H9 (cell line): ENCODE measurements around the gene KLF16. TPM values are rescaled to one million over a fixed set of nuclear protein-coding genes. Genes with fewer than 3 reads are reported as not detected.

Experiments used
- DNase-seq: peaks from one replicate; pipeline ENCODE4 v3.0.0-alpha.2; 2017
- H2AFZ ChIP-seq: one replicate; pipeline ENCODE4 v1.6.1; 2013; ENCODE audit warnings: mild to moderate bottlenecking, low read length, control low read depth, moderate library complexity
- H2AK5ac ChIP-seq: 2 replicates; pipeline ENCODE4 v1.6.1; 2013; ENCODE audit warnings: low read length, control low read depth, mixed read lengths; ENCODE audit not compliant: insufficient read length
- H2BK120ac ChIP-seq: one replicate; pipeline ENCODE4 v1.6.1; 2013; ENCODE audit warnings: low read depth, mild to moderate bottlenecking, low read length, control low read depth, inconsistent platforms; ENCODE audit not compliant: poor library complexity, severe bottlenecking
- H2BK12ac ChIP-seq: 2 replicates; pipeline ENCODE4 v1.6.1; 2013; ENCODE audit warnings: low read length, control low read depth, mixed read lengths, low read depth; ENCODE audit not compliant: insufficient read length
- H2BK15ac ChIP-seq: 2 replicates; pipeline ENCODE4 v1.6.1; 2013; ENCODE audit warnings: low read depth, low read length, control low read depth
- H2BK20ac ChIP-seq: one replicate; pipeline ENCODE4 v1.6.1; 2013; ENCODE audit warnings: low read depth, mild to moderate bottlenecking, low read length, control low read depth, inconsistent platforms; ENCODE audit not compliant: poor library complexity, severe bottlenecking
- H2BK5ac ChIP-seq: 2 replicates; pipeline ENCODE4 v1.6.1; 2013; ENCODE audit warnings: low read length, control low read depth, mixed read lengths; ENCODE audit not compliant: insufficient read length
- H3K14ac ChIP-seq: 2 replicates; pipeline ENCODE4 v1.6.1; 2013; ENCODE audit warnings: low read length, control low read depth; ENCODE audit not compliant: insufficient read depth
- H3K18ac ChIP-seq: 2 replicates; pipeline ENCODE4 v1.6.1; 2013; ENCODE audit warnings: low read depth, mild to moderate bottlenecking, mixed read lengths, low read length, control low read depth; ENCODE audit not compliant: insufficient read length
- H3K23ac ChIP-seq: 2 replicates; pipeline ENCODE4 v1.6.1; 2013; ENCODE audit warnings: low read length, control low read depth, mixed read lengths, low read depth; ENCODE audit not compliant: insufficient read length
- H3K23me2 ChIP-seq: 2 replicates; pipeline ENCODE4 v1.6.1; 2013; ENCODE audit warnings: low read depth, mild to moderate bottlenecking, mixed read lengths, low read length, control low read depth; ENCODE audit not compliant: insufficient read length, poor library complexity, severe bottlenecking
- H3K27ac ChIP-seq: 2 replicates; pipeline ENCODE4 v1.5.1; 2013; ENCODE audit warnings: low read length, control low read depth, mixed read lengths, low read depth; ENCODE audit not compliant: insufficient read length
- H3K27me3 ChIP-seq: 2 replicates; pipeline ENCODE4 v1.6.1; 2013; ENCODE audit warnings: low read length, control low read depth, inconsistent platforms; ENCODE audit not compliant: insufficient read depth
- H3K4ac ChIP-seq: 2 replicates; pipeline ENCODE4 v1.6.1; 2013; ENCODE audit warnings: low read depth, mild to moderate bottlenecking, control low read depth, inconsistent platforms, low read length, moderate library complexity
- H3K4me1 ChIP-seq: 2 replicates; pipeline ENCODE4 v1.6.1; 2013; ENCODE audit warnings: low read length, control low read depth, inconsistent platforms; ENCODE audit not compliant: insufficient read depth
- H3K4me2 ChIP-seq: 2 replicates; pipeline ENCODE4 v1.6.1; 2013; ENCODE audit warnings: low read length, control low read depth, mixed read lengths; ENCODE audit not compliant: insufficient read length, insufficient read depth
- H3K56ac ChIP-seq: 2 replicates; pipeline ENCODE4 v1.6.1; 2013; ENCODE audit warnings: low read depth, mild to moderate bottlenecking, mixed read lengths, low read length, control low read depth; ENCODE audit not compliant: insufficient read length
- H3K79me1 ChIP-seq: 2 replicates; pipeline ENCODE4 v1.6.1; 2013; ENCODE audit warnings: low read depth, mild to moderate bottlenecking, moderate library complexity, low read length, control low read depth, inconsistent platforms; ENCODE audit not compliant: insufficient read depth, poor library complexity, severe bottlenecking
- H3K79me2 ChIP-seq: 2 replicates; pipeline ENCODE4 v1.6.1; 2013; ENCODE audit warnings: low read length, control low read depth, inconsistent platforms; ENCODE audit not compliant: insufficient read depth
- H3K9ac ChIP-seq: 2 replicates; pipeline ENCODE4 v1.6.1; 2013; ENCODE audit warnings: low read length, control low read depth, mixed read lengths; ENCODE audit not compliant: insufficient read length; ENCODE audit errors: extremely low read depth
- H3K9me3 ChIP-seq: one replicate; pipeline ENCODE4 v1.6.1; 2013; ENCODE audit warnings: low read depth, low read length, inconsistent platforms; ENCODE audit not compliant: control insufficient read depth
- H3T11ph ChIP-seq: one replicate; pipeline ENCODE4 v1.6.1; 2013; ENCODE audit warnings: mild to moderate bottlenecking, low read length, control low read depth, inconsistent platforms
- H4K20me1 ChIP-seq: one replicate; pipeline ENCODE4 v1.6.1; 2013; ENCODE audit not compliant: control insufficient read depth, insufficient read length, insufficient read depth
- H4K5ac ChIP-seq: 2 replicates; pipeline ENCODE4 v1.6.1; 2013; ENCODE audit warnings: low read depth, mild to moderate bottlenecking, mixed read lengths, low read length, control low read depth; ENCODE audit not compliant: insufficient read length
- H4K8ac ChIP-seq: replicated peaks from 2 replicates; pipeline ENCODE4 v1.6.1; 2013; ENCODE audit warnings: low read length, control low read depth, mixed read lengths, low read depth; ENCODE audit not compliant: insufficient read length
- H4K91ac ChIP-seq: 2 replicates; pipeline ENCODE4 v1.6.1; 2013; ENCODE audit warnings: low read depth, mild to moderate bottlenecking, moderate library complexity, mixed read lengths, low read length, control low read depth; ENCODE audit not compliant: insufficient read length
- H3K27ac Mint-ChIP-seq, 3 experiments: 2 replicates in 2 of 3; 3 replicates in 1 of 3; pipeline ENCODE4 v1.8.0; 2020 to 2021; ENCODE audit warnings: mixed read lengths in 3 of 3, mild to moderate bottlenecking in 1 of 3, moderate library complexity in 1 of 3
- H3K27me3 Mint-ChIP-seq: 2 replicates; pipeline ENCODE4 v1.8.0; 2021; ENCODE audit warnings: low read depth, mild to moderate bottlenecking, moderate library complexity, mixed read lengths
- H3K36me3 Mint-ChIP-seq, 3 experiments: 2 replicates in 2 of 3; 3 replicates in 1 of 3; pipeline ENCODE4 v1.8.0; 2020 to 2021; ENCODE audit warnings: low read depth in 3 of 3, mixed read lengths in 3 of 3; ENCODE audit not compliant: insufficient read depth in 1 of 3
- H3K4me1 Mint-ChIP-seq, 2 experiments: 2 replicates each; pipeline ENCODE4 v1.8.0; 2020; ENCODE audit warnings: mixed read lengths in 2 of 2
- H3K4me3 Mint-ChIP-seq, 2 experiments: 2 replicates in 1 of 2; 3 replicates in 1 of 2; pipeline ENCODE4 v1.8.0; 2020 to 2021; ENCODE audit warnings: mild to moderate bottlenecking in 2 of 2, mixed read lengths in 2 of 2, moderate library complexity in 1 of 2
- H3K9me3 Mint-ChIP-seq, 2 experiments: 2 replicates in 1 of 2; 3 replicates in 1 of 2; pipeline ENCODE4 v1.8.0; 2020; ENCODE audit warnings: mild to moderate bottlenecking in 2 of 2, mixed read lengths in 2 of 2, moderate library complexity in 1 of 2
- CTCF ChIP-seq: fragments of 200-600 bp; sonication (generic); conservative IDR thresholded peaks from 3 replicates; pipeline ENCODE4 v1.8.0; 2021; ENCODE audit warnings: antibody characterized with exemption, mild to moderate bottlenecking
- WGBS: extraction: QIAGEN DNeasy Blood & Tissue Kit; methylation state at CpG from one replicate; pipeline ENCODE4 v1.1.7; 2013; ENCODE audit warnings: missing lambda C conversion rate, low lambda C conversion rate, mixed read lengths; ENCODE audit not compliant: insufficient read length; ENCODE audit errors: extremely low coverage; 5-methylcytosine and 5-hydroxymethylcytosine counted together
- total RNA-seq: library from RNA; stranded (reverse); gene quantifications from 2 replicates; pipeline ENCODE4 v1.2.1, GENCODE V29; 2021

Gene KLF16
- total RNA-seq, 1 experiment from 2014 or later, result 66.8 TPM

GRCh38 chr19:1901940-1902404 lies 38.6 kb upstream of the KLF16 start:
- no peak overlapping the region for H3K56ac ChIP-seq
- H3K27ac Mint-ChIP-seq, result no peak overlapping the region
- H3K9me3 Mint-ChIP-seq, result no peaks in the 10 kb centered on the region; a peak in 2 of 5 replicates
- no peak overlapping the region for H3K4ac ChIP-seq
- peaks cover 12% of the 10 kb centered on the region for H3K27me3 Mint-ChIP-seq
- H4K8ac ChIP-seq, result no peak overlapping the region
- H4K5ac ChIP-seq, result no peak overlapping the region
- no peak overlapping the region for H3K14ac ChIP-seq
- no peaks in the 10 kb centered on the region for H3K27me3 ChIP-seq
- no peak overlapping the region for H2AK5ac ChIP-seq
- 0 out of 2 replicates have a peak, but pooled peaks cover 2% of the 10 kb centered on the region for H3K4me1 ChIP-seq
- H3K9ac ChIP-seq, result no peak overlapping the region
- H2BK12ac ChIP-seq, result no peak overlapping the region
- no peak overlapping the region for H3T11ph ChIP-seq
- H3K4me2 ChIP-seq, result no peak overlapping the region
- no peaks in the 10 kb centered on the region for H3K79me1 ChIP-seq
- no peak overlapping the region for H2BK5ac ChIP-seq
- H2BK120ac ChIP-seq, result no peak overlapping the region
- H3K4me3 Mint-ChIP-seq, result no peak overlapping the region
- peaks cover 16 to 22% of the 10 kb centered on the region in 2 experiments for H3K4me1 Mint-ChIP-seq
- H2BK20ac ChIP-seq, result no peak overlapping the region
- H3K18ac ChIP-seq, result no peak overlapping the region
- TF ChIP-seq CTCF, result no peak
- no peak overlapping the region for H3K23ac ChIP-seq
- H3K23me2 ChIP-seq, result peaks cover 6% of the 10 kb centered on the region
- no peak overlapping the region for H3K27ac ChIP-seq
- no peak overlapping the region for H4K91ac ChIP-seq
- no peak overlapping the region for H2AFZ ChIP-seq
- no peaks in the 10 kb centered on the region for H4K20me1 ChIP-seq
- no peak for DNase-seq
- H3K79me2 ChIP-seq, result peaks cover 3% of the 10 kb centered on the region; the same call in 1 of the 2 replicates
- WGBS, result no CpG with 5 or more reads among the region's 16 CpGs
- peaks cover 3 to 5% (median 5%) of the 10 kb centered on the region in 3 experiments; a peak in 3 of 7 replicates for H3K36me3 Mint-ChIP-seq
- no peaks in the 10 kb centered on the region for H3K9me3 ChIP-seq
- H2BK15ac ChIP-seq, result no peak overlapping the region
